ENCODE data around the gene ANP32A. TPM values are rescaled to one million over a fixed set of nuclear protein-coding genes. Genes with fewer than 3 reads are reported as not detected.

ANP32A gene
- total RNA-seq, 1 donor from 2014 or later: 55.2 TPM

DNA sequence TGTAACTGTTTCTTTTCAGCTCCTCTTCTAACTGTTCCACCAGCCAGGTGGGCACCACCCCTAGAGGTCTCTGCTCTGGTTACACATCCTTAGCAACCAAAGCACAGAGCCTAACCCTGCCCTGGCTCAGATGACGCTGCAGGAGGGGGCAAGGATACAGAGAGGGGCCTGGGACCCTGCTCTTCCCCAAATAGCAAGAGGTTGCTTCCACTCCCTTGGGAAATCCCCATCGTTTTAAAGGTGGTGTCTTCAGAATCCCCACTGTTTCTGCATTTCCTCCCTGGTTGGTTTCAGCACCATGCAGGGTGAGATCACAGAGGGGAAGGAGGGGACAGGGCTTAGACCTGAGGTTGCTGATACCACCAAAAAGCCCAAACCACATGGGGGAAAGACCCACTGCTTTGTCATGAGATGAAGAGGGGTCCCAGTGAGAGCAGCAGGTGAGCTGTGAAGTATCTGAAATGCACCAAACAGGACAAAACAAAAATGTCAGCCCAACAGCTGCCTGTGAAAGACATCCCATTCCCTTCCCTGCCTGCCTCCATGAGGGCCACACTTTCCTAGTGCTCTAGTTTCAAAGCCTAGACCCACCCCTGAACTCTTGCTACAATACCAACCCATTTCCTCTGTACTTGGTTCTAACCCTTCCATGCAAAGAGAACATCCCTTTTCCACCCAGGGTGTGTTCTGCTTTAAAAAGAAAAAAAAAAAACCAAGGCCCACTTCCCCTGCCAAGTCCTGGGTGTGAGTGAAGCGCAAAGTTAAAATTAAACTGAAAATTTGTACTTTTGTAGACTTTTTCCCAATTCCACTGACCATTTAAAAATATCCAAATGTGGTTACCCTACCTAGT lies 29.0 kb downstream of the ANP32A start:
- H3K9me3 ChIP-seq: no peaks in the 10 kb centered on the region
- H3K4me1 ChIP-seq: peaks cover 91% of the 10 kb centered on the region
- H3K27ac ChIP-seq: no peak overlapping the region
- TF ChIP-seq CTCF (IDR thresholded peaks at IDR 0.05): no peak
- TF ChIP-seq POLR2AphosphoS5 (IDR thresholded peaks at IDR 0.05; ENCODE audit: insufficient read depth in 1 of 2, low read depth in 1 of 2): no peak
- TF ChIP-seq POLR2A (IDR thresholded peaks at IDR 0.05): no peak
- no peak for DNase-seq (ENCODE audit: extremely low spot score in 2 of 2)
- no peaks in the 10 kb centered on the region for H3K36me3 ChIP-seq
- H3K4me3 ChIP-seq: no peak overlapping the region
- H3K27me3 ChIP-seq: no peaks in the 10 kb centered on the region
- intact Hi-C loops (cut with DNase I): no loop called here

GRCh38 chr15:68790910-68791309 lies 29.8 kb downstream of the ANP32A start:
- no peak for TF ChIP-seq POLR2AphosphoS5 (IDR thresholded peaks at IDR 0.05; ENCODE audit: insufficient read depth in 1 of 2, low read depth in 1 of 2)
- TF ChIP-seq CTCF (IDR thresholded peaks at IDR 0.05): no peak
- no peak for TF ChIP-seq POLR2A (IDR thresholded peaks at IDR 0.05)
- DNase-seq (ENCODE audit: extremely low spot score in 2 of 2): no peak
- Histone ChIP-seq H3K4me1 (peaks cover 84% of the 10 kb centered on the region), H3K27me3 (no peaks in the 10 kb centered on the region), H3K9me3 (no peaks in the 10 kb centered on the region), H3K27ac (no peak overlapping the region), H3K4me3 (no peak overlapping the region), H3K36me3 (peaks cover 0 to 2% of the 10 kb centered on the region in 2 donors)
- intact Hi-C loops (cut with DNase I): no loop called here

DNA sequence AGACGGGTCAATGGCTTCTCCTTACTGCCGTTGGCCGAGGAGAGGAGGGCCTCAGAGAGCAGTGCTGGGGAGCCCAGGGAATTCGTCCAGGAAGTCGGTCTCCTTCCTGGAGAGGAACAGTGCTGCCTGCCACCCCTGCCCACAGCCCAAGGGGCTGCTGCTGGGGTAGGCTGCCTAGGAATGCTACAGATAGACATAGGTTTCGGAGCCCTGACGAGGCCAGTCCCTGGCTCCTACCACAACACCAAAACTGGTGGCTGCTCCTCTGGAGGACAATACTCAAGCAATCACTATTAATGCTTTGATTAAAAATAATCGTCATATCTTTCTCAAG lies 30.5 kb downstream of the ANP32A start:
- H3K4me3 ChIP-seq: no peak overlapping the region
- H3K27me3 ChIP-seq: no peaks in the 10 kb centered on the region
- intact Hi-C loops (cut with DNase I): no loop called here
- peaks cover 0 to 8% of the 10 kb centered on the region in 2 donors for H3K36me3 ChIP-seq
- peaks cover 79% of the 10 kb centered on the region for H3K4me1 ChIP-seq
- H3K9me3 ChIP-seq: no peaks in the 10 kb centered on the region
- no peak overlapping the region for H3K27ac ChIP-seq
- no peak for TF ChIP-seq CTCF (IDR thresholded peaks at IDR 0.05)
- TF ChIP-seq POLR2AphosphoS5 (IDR thresholded peaks at IDR 0.05; ENCODE audit: insufficient read depth in 1 of 2, low read depth in 1 of 2): no peak
- no peak for TF ChIP-seq POLR2A (IDR thresholded peaks at IDR 0.05)
- no peak for DNase-seq (ENCODE audit: extremely low spot score in 2 of 2)

DNA sequence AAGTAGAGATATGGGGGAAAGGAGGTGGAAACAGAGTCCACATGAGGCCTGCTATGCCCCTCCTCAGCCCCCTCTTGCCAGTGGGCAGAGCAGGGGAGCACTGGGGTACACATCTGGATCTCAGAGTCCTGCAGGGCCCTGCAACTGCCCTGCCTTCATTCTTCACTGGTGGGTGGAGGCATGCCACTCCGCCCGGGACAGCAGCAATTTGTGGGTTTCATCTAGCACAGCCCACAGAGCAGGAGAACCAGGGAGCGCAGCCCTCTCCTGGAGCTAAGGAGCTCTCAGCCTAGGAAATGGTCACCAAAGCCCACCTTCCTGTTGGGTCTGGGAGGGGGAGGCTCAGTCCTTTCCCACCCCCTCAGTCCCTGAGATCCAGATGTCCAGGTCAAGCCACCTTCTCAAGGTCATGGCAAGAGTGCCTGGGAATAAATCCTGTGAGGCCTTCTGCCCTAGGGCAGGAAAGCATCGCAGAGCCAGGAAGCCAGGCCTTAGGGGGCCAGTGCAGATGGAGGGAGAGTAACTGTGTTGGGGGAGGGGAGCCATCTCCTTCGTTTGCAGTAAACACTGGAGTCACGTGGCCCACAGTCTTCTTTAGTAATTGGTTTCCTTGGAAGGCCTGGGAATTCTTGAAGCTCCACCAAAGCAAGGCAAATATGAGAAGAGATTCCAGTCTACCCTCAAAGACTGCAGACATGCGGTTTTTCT lies 31.0 kb downstream of the ANP32A start:
- Histone ChIP-seq H3K9me3 (no peaks in the 10 kb centered on the region), H3K36me3 (peaks cover 0 to 14% of the 10 kb centered on the region in 2 donors), H3K4me1 (peaks cover 73% of the 10 kb centered on the region), H3K27ac (no peak overlapping the region), H3K27me3 (no peaks in the 10 kb centered on the region), H3K4me3 (no peak overlapping the region)
- intact Hi-C loops (cut with DNase I): no loop called here
- TF ChIP-seq CTCF (IDR thresholded peaks at IDR 0.05) (no peak), POLR2AphosphoS5 (IDR thresholded peaks at IDR 0.05; ENCODE audit: insufficient read depth in 1 of 2, low read depth in 1 of 2) (no peak), POLR2A (IDR thresholded peaks at IDR 0.05) (no peak)
- DNase-seq (ENCODE audit: extremely low spot score in 2 of 2): no peak

GRCh38 chr15:68789091-68789490 lies 31.6 kb downstream of the ANP32A start:
- Histone ChIP-seq H3K4me3 (no peak overlapping the region), H3K9me3 (no peaks in the 10 kb centered on the region), H3K27ac (no peak overlapping the region), H3K36me3 (peaks cover 0 to 20% of the 10 kb centered on the region in 2 donors), H3K27me3 (no peaks in the 10 kb centered on the region), H3K4me1 (peaks cover 72% of the 10 kb centered on the region)
- TF ChIP-seq POLR2A (IDR thresholded peaks at IDR 0.05) (no peak), CTCF (IDR thresholded peaks at IDR 0.05) (no peak), POLR2AphosphoS5 (IDR thresholded peaks at IDR 0.05; ENCODE audit: insufficient read depth in 1 of 2, low read depth in 1 of 2) (no peak)
- no peak for DNase-seq (ENCODE audit: extremely low spot score in 2 of 2)
- intact Hi-C loops (cut with DNase I): no loop called here

Data from vagina (tissue), 2 donors.